Fibroblast of lung (primary cell): Measurements from ENCODE around the gene AGPAT1. TPM values are rescaled to one million over a fixed set of nuclear protein-coding genes. Genes with fewer than 3 reads are reported as not detected.

Experiments used
- DNase-seq, 2 donors: peaks; one replicate each; pipeline versions ENCODE4 v3.0.0 to v3.0.0-alpha.2; 2010; ENCODE audit warnings: low read depth in 2 of 2
- H2AFZ ChIP-seq: 2 replicates; pipeline ENCODE4 v1.5.1; 2012; ENCODE audit warnings: low read length, control low read depth, inconsistent platforms
- H3K27ac ChIP-seq: 2 replicates; pipeline ENCODE4 v1.5.1; 2011; ENCODE audit warnings: low read length, control low read depth; ENCODE audit not compliant: insufficient read depth
- H3K27me3 ChIP-seq: 2 replicates; pipeline ENCODE4 v1.5.1; 2011; ENCODE audit warnings: mild to moderate bottlenecking, low read length; ENCODE audit not compliant: control insufficient read depth, insufficient read depth
- H3K36me3 ChIP-seq: 2 replicates; pipeline ENCODE4 v1.5.1; 2011; ENCODE audit warnings: low read length; ENCODE audit not compliant: control insufficient read depth, insufficient read depth
- H3K4me1 ChIP-seq: 2 replicates; pipeline ENCODE4 v1.5.1; 2011; ENCODE audit warnings: low read length; ENCODE audit not compliant: control insufficient read depth, insufficient read depth; ENCODE audit errors: extremely low read depth
- H3K4me2 ChIP-seq: 2 replicates; pipeline ENCODE4 v1.5.1; 2011; ENCODE audit warnings: low read length, control low read depth; ENCODE audit not compliant: insufficient read depth; ENCODE audit errors: extremely low read depth
- H3K4me3 ChIP-seq, 4 experiments: fragments of 200-600 bp in 1 of 4; sonication (generic) in 1 of 4; replicated peaks in 1 of 4; 2 replicates each; pipeline ENCODE4 v1.5.1; 2011 to 2016; ENCODE audit warnings: low read length in 4 of 4, low read depth in 3 of 4, mild to moderate bottlenecking in 3 of 4, control low read depth in 2 of 4, inconsistent platforms in 1 of 4, mixed read lengths in 1 of 4; ENCODE audit not compliant: insufficient read depth in 1 of 4; ENCODE audit errors: control extremely low read depth in 1 of 4
- H3K79me2 ChIP-seq: 2 replicates; pipeline ENCODE4 v1.5.1; 2012; ENCODE audit warnings: mild to moderate bottlenecking, low read length, inconsistent platforms; ENCODE audit not compliant: control insufficient read depth, insufficient read depth
- H3K9ac ChIP-seq: 2 replicates; pipeline ENCODE4 v1.5.1; 2011; ENCODE audit warnings: mild to moderate bottlenecking, low read length, control low read depth; ENCODE audit not compliant: insufficient read depth
- H3K9me3 ChIP-seq: 2 replicates; pipeline ENCODE4 v1.5.1; 2012; ENCODE audit warnings: low read depth, low read length; ENCODE audit not compliant: control insufficient read depth, insufficient read depth
- H4K20me1 ChIP-seq: 2 replicates; pipeline ENCODE4 v1.5.1; 2011; ENCODE audit warnings: low read length; ENCODE audit not compliant: control insufficient read depth, insufficient read depth; ENCODE audit errors: extremely low read depth
- CTCF ChIP-seq, 2 donors: IDR thresholded peaks in 1 of 2; conservative IDR thresholded peaks in 1 of 2; 1 replicate in 1 of 2; 2 replicates in 1 of 2; pipeline ENCODE4 v1.5.1; 2011 to 2012; ENCODE audit warnings: low read length in 2 of 2, control low read depth in 1 of 2, inconsistent platforms in 1 of 2, low read depth in 1 of 2, mild to moderate bottlenecking in 1 of 2
- EZH2 ChIP-seq: IDR thresholded peaks from 2 replicates; pipeline ENCODE4 v1.5.1; 2012; ENCODE audit warnings: low read length, control low read depth, mild to moderate bottlenecking; ENCODE audit errors: missing control alignments
- polyA plus RNA-seq, 2 donors: library from polyadenylated mRNA; depleted of rRNA in 1 of 2; stranded (reverse) in 1 of 2; unstranded in 1 of 2; fragments of >200 nt; gene quantifications; 2 replicates each; pipeline ENCODE4 v1.2.1, GENCODE V29; 2011 to 2012; ENCODE audit warnings: missing spikeins in 1 of 2
- total RNA-seq: library from RNA; depleted of rRNA; stranded (reverse); fragments of >200 nt; gene quantifications from 2 replicates; pipeline ENCODE4 v1.2.1, GENCODE V29; 2014

AGPAT1 gene
- total and polyA plus RNA-seq, 2 donors (not counting 1 experiment from before 2014, with no cell fraction given) = 22.1 to 79.0 TPM

- no peak overlapping the region for H3K4me2 ChIP-seq
- no peak overlapping the region for H2AFZ ChIP-seq
- peaks cover 33% of the 10 kb centered on the region for H3K36me3 ChIP-seq
These were observed 9.3 kb downstream of the AGPAT1 start for GRCh38 chr6:32166411-32167061.

GRCh38 chr6:32164295-32164694 lies 11.6 kb downstream of the AGPAT1 start, which contains the start of gene EGFL8:
Gene EGFL8 (plus strand): TSS chr6:32164595. CDS start chr6:32166166, 1,571 bp downstream.
- H3K79me2 ChIP-seq = no peaks in the 10 kb centered on the region
- no peaks in the 10 kb centered on the region for H4K20me1 ChIP-seq
- no peaks in the 10 kb centered on the region for H3K9me3 ChIP-seq
- no peak within 1 kb of the TSS for H3K4me2 ChIP-seq
- no peak within 1 kb of the TSS for H2AFZ ChIP-seq
- DNase-seq = no peak
- H3K36me3 ChIP-seq = peaks cover 20% of the 10 kb centered on the region
- no peak within 1 kb of the TSS for H3K9ac ChIP-seq
- H3K27ac ChIP-seq = no peak within 1 kb of the TSS
- no peak within 1 kb of the TSS for H3K4me3 ChIP-seq
- no peak for TF ChIP-seq EZH2
- no peak for TF ChIP-seq CTCF (conservative IDR thresholded peaks at IDR 0.05 in 1 of 2, IDR thresholded peaks at IDR 0.05 in 1 of 2; ENCODE audit: low read depth in 1 of 2, low read length in 2 of 2)
- H3K4me1 ChIP-seq = no peaks in the 10 kb centered on the region
- no peaks in the 10 kb centered on the region for H3K27me3 ChIP-seq

More at GRCh38 chr6:32166411-32167061, 9.3 kb downstream of the AGPAT1 start:
- TF ChIP-seq CTCF (conservative IDR thresholded peaks at IDR 0.05 in 1 of 2, IDR thresholded peaks at IDR 0.05 in 1 of 2; ENCODE audit: low read depth in 1 of 2, low read length in 2 of 2) = no peak
- no peak for TF ChIP-seq EZH2
- no peak for DNase-seq
- Histone ChIP-seq H3K9me3 (no peaks in the 10 kb centered on the region), H4K20me1 (no peaks in the 10 kb centered on the region), H3K79me2 (no peaks in the 10 kb centered on the region), H3K4me3 (no peak overlapping the region), H3K27ac (no peak overlapping the region), H3K4me1 (no peaks in the 10 kb centered on the region), H3K27me3 (no peaks in the 10 kb centered on the region), H3K9ac (no peak overlapping the region)

GRCh38 chr6:32163559-32164258 lies 12.2 kb downstream of the AGPAT1 start:
- H3K4me1 ChIP-seq = no peaks in the 10 kb centered on the region
- no peaks in the 10 kb centered on the region for H4K20me1 ChIP-seq
- no peak overlapping the region for H3K27ac ChIP-seq
- no peak overlapping the region for H3K4me2 ChIP-seq
- no peak overlapping the region for H2AFZ ChIP-seq
- no peaks in the 10 kb centered on the region for H3K9me3 ChIP-seq
- H3K4me3 ChIP-seq = no peak overlapping the region
- TF ChIP-seq CTCF (conservative IDR thresholded peaks at IDR 0.05 in 1 of 2, IDR thresholded peaks at IDR 0.05 in 1 of 2; ENCODE audit: low read depth in 1 of 2, low read length in 2 of 2) (no peak), EZH2 (no peak)
- no peak for DNase-seq
- H3K79me2 ChIP-seq = no peaks in the 10 kb centered on the region
- H3K9ac ChIP-seq = no peak overlapping the region
- H3K36me3 ChIP-seq = peaks cover 18% of the 10 kb centered on the region
- no peaks in the 10 kb centered on the region for H3K27me3 ChIP-seq
